Measurements from ENCODE around the gene IER3. TPM values are rescaled to one million over a fixed set of nuclear protein-coding genes. Genes with fewer than 3 reads are reported as not detected.

IER3 gene
- total and polyA plus RNA-seq, 2 of the 13 experiments (the other 11 are each of a cell fraction or from before 2014, with no cell fraction given) = 51.1 to 131 TPM

DNA sequence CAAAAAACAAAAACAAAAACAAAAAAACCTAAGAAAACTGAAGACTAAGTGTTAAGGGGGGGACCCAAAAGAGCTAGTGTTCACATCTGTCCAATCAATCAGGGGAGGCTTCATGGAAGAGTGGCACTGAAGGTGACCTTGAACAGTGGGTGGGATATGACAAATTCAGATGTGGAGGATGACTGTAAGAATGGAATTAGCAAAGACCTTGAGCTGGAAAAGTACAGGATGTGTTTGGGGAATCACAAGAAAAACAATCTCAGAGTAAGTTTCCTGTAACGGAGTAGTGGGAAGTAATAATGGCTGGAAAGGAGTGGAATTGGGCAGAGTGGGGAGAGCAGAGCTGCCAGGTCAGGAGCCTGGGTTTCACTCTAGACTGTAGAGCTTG is 2.9 kb upstream of the IER3 start (continued):
- TF ChIP-seq ZNF503 (CRISPR knock-in tag; IDR thresholded peaks at IDR 0.05) (no peak), HMG20B (CRISPR knock-in tag; conservative IDR thresholded peaks at IDR 0.05) (peak; percentile 38; the same call in 1 of the 2 replicates), MIER3 (CRISPR knock-in tag; IDR thresholded peaks at IDR 0.05; ENCODE audit: borderline replicate concordance) (peak; percentile 50; the same call in 1 of the 2 replicates), ZBTB26 (CRISPR knock-in tag; IDR thresholded peaks at IDR 0.05; ENCODE audit: borderline replicate concordance) (no peak), ZFP41 (CRISPR knock-in tag; IDR thresholded peaks at IDR 0.05; ENCODE audit: borderline replicate concordance) (no peak), SNAPC2 (CRISPR knock-in tag; IDR thresholded peaks at IDR 0.05) (no peak), FOXP1 (IDR thresholded peaks at IDR 0.05) (no peak), FOXP1 (CRISPR knock-in tag; IDR thresholded peaks at IDR 0.05) (no peak), PPARG (CRISPR knock-in tag; conservative IDR thresholded peaks at IDR 0.05) (peak; percentile 60; the same call in 1 of the 2 replicates), HDAC2 (CRISPR knock-in tag; IDR thresholded peaks at IDR 0.05) (peak; percentile 47; the same call in 1 of the 2 replicates), ZNF879 (CRISPR knock-in tag; IDR thresholded peaks at IDR 0.05) (no peak), ZNF276 (CRISPR knock-in tag; IDR thresholded peaks at IDR 0.05; ENCODE audit: low read depth) (no peak), ZNF703 (CRISPR knock-in tag; IDR thresholded peaks at IDR 0.05; ENCODE audit: borderline replicate concordance) (no peak), ESRRA (CRISPR knock-in tag; IDR thresholded peaks at IDR 0.05; ENCODE audit: low read depth) (peak; percentile 72; the same call in 1 of the 2 replicates), TARDBP (CRISPR knock-in tag; IDR thresholded peaks at IDR 0.05) (no peak), IRX3 (CRISPR knock-in tag; IDR thresholded peaks at IDR 0.05; ENCODE audit: borderline replicate concordance, low read depth) (no peak), PAXIP1 (CRISPR knock-in tag; conservative IDR thresholded peaks at IDR 0.05) (peak; percentile 34; the same call in 1 of the 2 replicates), EHMT2 (IDR thresholded peaks at IDR 0.05; ENCODE audit: borderline replicate concordance, low read depth, low read length) (no peak)
- TF ChIP-seq, protein P1, sequence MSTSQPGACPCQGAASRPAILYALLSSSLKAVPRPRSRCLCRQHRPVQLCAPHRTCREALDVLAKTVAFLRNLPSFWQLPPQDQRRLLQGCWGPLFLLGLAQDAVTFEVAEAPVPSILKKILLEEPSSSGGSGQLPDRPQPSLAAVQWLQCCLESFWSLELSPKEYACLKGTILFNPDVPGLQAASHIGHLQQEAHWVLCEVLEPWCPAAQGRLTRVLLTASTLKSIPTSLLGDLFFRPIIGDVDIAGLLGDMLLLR (CRISPR knock-in tag; IDR thresholded peaks at IDR 0.05) = no peak
- TF ChIP-seq, protein P2, sequence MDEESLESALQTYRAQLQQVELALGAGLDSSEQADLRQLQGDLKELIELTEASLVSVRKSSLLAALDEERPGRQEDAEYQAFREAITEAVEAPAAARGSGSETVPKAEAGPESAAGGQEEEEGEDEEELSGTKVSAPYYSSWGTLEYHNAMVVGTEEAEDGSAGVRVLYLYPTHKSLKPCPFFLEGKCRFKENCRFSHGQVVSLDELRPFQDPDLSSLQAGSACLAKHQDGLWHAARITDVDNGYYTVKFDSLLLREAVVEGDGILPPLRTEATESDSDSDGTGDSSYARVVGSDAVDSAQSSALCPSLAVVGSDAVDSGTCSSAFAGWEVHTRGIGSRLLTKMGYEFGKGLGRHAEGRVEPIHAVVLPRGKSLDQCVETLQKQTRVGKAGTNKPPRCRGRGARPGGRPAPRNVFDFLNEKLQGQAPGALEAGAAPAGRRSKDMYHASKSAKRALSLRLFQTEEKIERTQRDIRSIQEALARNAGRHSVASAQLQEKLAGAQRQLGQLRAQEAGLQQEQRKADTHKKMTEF (CRISPR knock-in tag; IDR thresholded peaks at IDR 0.05) = peak; percentile 19; the same call in 1 of the 2 replicates
